GM15510 (cell line): ENCODE data around the gene FYTTD1.

ENCODE experiments used
- POLR2A ChIP-seq: IDR thresholded peaks from 3 replicates; pipeline ENCODE4 v1.6.1; 2011; ENCODE audit warnings: borderline replicate concordance; ENCODE audit not compliant: insufficient read length; ENCODE audit errors: extremely low read depth

The FYTTD1 gene, protein sequence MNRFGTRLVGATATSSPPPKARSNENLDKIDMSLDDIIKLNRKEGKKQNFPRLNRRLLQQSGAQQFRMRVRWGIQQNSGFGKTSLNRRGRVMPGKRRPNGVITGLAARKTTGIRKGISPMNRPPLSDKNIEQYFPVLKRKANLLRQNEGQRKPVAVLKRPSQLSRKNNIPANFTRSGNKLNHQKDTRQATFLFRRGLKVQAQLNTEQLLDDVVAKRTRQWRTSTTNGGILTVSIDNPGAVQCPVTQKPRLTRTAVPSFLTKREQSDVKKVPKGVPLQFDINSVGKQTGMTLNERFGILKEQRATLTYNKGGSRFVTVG

DNA sequence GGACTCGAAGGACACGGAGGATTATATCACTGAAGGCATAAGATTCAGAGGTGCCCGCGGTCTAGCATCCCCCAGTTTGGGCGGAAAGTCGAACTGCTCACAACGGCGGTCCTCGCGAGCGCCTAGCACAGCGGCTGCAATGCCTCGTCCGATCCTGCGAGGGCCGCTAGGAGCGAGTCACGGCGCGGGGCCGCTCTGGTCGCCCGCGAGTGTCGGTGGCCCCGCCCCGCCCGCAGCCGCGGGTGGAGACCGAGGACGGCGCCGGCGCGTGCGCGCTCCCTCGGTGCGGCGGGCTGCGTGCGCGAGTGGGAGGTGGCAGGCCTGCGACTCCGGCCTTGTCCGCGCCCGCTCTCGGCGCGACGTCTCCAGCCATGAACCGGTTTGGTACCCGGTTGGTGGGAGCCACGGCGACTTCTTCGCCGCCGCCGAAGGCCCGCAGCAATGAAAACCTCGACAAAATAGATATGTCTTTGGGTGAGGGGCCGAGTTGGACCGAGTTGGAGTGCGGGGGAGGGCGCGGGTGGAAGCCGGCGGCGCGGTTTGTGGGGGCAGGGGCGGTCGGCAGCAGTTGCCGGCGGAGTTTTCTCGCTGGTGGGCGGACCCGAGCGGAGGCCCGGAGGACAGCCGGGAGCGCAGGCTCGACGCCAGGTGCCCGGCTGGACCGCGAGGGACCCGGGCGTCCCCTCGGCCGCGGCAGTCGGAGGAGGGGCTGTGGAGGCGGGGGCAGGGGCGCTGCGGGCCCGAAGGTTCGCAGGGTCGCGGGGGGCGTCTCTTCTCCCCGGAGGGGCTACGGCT lies at the start of gene FYTTD1:
Gene FYTTD1, plus strand, starts transcription at position 283 of the 795 bp plus-strand sequence. Its CDS starts 89 bp downstream, at position 372.
- TF ChIP-seq POLR2A = peak; percentile 73

DNA sequence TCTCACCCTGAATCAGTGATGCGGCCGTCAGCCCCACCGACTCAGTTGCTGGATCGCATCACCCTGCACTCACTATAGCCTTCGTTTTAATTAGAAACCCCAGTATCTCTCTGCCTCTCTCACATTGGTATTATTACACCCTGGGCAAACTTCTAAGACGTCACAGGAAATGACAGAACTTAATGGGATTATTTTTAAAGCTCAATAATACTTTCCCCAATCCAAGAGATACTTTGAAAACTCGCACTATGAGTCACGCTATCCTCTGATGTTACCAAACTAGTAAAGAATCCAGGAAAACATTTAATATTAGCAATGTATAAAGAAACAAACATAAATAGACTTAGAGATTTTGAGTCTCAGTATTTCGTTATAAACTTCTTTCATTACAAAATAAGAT lies 49.6 kb upstream of the FYTTD1 start:
- TF ChIP-seq POLR2A = no peak

DNA sequence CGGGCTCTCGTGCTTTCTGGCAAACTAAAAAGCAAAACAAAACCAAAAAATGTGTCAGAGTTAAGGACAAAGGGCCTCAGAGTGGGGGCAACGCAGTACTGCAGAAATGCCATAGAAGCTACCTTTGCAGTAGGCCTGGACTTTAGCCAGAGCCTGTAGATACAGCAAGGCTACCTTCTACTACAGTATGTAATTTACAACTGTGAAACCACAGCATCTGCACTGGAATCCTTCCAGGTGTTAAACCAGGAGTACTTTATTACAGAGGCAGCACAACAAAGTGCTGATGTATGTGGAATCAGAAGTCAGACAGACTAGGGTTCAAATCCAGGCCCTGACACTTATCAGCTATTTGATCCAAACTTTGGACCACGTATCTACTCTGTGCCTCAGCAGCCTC lies 47.8 kb upstream of the FYTTD1 start:
- no peak for TF ChIP-seq POLR2A

DNA sequence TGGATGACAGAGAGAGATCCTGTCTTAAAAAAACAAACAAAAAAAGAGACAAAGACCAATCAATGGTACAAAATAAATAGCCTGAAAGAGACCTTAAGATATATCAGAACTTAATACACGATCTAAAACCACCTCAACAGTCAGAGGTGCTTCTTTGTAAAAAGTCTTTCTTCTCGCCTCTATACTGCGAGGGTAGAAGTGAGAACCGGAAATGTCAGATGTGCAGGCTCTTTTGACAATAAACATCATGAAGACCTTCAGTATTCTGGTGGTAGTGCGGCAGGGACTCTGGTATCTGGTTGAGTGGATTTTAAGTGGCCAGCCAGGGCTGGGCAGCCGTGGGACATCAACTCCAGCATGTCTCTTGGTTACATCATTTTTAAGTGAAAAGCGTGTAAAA lies 43.0 kb upstream of the FYTTD1 start:
- no peak for TF ChIP-seq POLR2A

DNA sequence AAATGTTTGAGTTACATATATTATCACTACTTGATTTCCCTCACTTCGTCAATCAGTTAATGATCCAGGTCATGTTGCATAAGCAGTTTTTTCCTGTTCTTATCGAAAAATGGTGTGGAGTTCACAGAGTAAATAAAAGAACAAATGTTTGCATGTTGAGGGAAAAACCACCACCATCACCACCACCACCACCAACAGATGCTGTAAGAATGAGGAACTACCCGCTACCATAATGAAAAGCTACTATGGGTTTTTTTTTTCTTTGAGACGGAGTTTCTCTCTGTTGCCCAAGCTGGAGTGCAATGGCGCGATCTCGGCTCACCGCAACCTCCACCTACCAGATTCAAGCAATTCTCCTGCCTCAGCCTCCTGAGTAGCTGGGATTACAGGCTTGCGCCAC lies 40.5 kb upstream of the FYTTD1 start:
- no peak for TF ChIP-seq POLR2A

DNA sequence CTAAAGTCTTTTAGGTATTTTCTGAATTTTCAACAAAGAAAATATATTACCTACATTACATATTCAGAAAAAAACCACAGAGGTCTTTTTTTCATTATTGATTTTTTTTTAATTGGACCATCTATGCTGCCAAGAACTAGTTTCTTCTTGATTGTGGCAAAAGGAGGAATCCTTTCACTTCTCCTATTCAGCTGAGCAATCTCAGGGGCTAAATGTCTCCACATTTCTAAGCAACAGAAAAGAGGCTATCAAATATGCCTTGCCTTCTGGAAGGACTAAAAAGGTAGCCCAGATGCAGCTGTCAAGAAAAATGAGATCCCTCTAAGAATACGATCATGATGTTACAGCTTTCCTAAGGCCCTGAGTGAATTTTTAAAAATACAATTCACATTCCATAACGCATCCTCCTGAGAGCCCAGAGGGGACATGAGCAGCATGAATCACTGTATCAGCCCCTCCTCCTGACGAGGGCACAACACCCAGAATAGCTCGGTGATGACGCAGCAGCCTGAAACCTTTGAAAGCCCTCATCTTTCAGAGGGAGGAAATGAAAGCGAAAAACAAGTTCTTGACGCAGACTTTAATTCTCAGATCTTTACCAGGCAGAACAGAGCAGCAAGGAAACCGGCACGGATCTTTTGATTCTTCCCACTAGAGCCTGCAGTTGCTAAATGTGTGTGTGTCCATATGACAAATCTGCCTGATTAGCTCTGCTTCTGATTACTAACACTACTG lies 37.5 kb upstream of the FYTTD1 start:
- TF ChIP-seq POLR2A = peak; percentile 36

DNA sequence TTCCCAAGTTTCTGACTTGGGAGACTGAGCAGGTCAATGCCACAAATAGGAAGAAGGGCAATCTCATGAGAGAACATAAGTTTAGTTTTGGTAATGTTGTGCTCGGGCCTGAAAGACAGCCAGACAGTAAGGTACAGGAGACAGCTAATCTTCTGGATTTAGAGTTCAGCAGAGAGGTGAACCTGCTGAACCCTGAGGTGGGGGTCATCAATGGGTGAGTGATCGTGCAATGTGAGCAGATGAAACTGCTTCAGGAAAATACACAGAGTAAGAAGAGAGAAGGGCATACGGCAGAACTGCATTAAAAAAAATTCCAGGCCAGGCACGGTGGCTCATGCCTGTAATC lies 36.2 kb upstream of the FYTTD1 start:
- no peak for TF ChIP-seq POLR2A

DNA sequence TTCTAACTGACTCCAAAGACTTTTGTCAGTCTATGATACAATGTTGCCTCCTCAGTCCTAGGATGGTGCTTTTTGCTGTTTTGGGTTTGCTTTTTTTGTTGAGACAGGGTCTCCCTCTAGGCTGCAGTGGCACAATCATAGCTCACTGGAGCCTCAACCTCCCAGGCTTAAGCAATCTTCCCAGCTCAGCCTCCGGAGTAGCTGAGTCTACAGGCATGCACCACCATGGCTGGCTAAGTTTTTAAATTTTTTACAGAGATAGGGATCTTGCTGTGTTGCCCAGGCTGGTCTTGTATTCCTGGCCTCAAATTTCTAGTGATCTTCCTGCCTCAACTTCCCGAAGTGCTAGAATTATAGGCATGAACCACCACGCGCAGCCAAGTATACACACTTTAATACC lies 35.4 kb upstream of the FYTTD1 start:
- no peak for TF ChIP-seq POLR2A

DNA sequence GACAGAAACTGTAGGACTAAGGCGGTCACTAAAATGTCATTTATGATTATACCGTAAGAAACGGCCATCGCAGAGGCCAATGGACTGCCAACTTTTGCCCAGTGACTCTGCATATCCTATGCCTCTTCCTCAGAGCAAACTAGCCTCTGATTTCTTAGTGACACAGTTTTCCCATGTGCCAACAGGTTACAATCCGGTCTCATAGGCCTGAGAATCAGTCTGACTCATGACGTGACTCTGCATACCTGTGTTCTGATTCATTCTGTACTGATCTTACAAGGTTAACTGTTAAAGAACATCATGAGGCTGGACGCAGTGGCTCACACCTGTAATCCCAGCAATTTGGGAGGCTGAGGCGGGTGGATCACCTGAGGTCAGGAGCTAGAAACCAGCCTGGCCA lies 30.8 kb upstream of the FYTTD1 start:
- TF ChIP-seq POLR2A = no peak

DNA sequence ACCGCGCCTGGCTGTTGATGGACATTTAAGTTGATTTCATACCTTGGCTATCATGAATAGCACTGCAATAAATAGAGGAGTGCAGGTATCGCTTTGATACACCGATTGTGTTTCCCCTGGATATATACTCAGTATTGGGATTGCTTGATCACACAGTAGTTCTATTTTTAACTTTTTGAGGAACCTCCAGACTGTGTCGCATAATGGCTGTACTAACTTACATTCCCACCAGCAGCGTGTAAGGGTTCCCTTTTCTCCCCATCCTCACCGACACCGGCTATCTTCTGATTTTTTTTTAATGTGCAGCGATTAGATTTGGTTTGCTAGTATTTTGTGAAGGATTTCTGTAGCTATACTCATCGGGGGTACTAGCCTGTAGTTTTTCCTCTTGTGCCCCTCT lies 29.0 kb upstream of the FYTTD1 start:
- no peak for TF ChIP-seq POLR2A

DNA sequence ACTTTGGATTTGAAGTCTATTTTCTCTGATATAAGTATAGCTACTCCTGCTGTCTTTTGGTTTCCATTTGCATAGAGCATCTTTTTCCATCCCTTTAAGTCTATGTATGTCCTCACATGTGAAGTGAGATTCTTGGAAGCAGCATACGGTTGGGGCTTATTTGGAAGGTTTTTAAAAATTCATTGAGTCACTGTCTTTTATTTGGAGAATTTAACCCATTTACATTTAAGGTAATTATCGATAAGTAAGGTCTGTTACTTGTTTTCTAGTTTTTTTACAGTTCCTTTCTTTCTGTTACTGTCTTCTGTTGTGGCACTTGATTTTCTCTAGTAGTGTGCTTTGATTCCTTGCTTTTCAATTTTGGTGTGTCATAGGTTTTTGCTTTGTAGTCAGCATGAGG lies 26.9 kb upstream of the FYTTD1 start:
- no peak for TF ChIP-seq POLR2A

DNA sequence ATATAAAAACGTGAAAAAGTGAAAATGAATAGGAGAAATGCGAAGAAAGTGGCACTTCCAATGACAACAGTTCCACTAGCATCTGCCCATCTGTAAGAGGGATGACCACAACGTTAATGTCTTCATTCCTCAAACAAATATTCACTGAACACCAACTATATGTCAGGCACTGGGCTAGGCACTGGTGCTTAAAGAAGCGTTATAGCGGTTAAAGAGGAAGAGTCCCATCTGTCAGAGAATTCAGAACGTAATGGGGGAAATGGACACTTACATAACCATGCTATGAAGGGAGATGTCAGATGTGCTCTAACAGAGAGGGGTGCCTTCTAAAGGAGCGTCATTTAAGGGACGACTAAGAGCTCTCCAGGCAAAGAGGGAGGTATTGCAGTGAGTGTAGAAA lies 21.2 kb upstream of the FYTTD1 start:
- no peak for TF ChIP-seq POLR2A

DNA sequence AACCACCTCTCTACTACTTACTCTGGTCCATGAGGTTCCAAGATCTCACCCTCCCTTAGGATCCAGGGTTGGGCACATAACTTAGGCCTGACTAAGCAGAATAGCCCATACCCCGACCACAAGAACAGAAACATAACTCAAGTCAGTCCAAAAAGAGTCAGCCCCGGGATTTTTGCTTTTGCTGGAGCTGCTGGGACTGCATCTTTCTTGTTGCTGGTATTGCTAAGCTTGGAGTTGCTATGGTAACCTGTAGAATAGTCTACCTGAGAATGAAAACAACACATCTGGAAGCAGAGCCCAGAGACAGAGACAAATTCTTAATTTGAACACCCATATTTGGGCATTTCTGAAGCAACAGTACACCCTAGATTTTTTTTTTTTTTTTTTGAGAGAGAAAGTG lies 19.5 kb upstream of the FYTTD1 start:
- no peak for TF ChIP-seq POLR2A

DNA sequence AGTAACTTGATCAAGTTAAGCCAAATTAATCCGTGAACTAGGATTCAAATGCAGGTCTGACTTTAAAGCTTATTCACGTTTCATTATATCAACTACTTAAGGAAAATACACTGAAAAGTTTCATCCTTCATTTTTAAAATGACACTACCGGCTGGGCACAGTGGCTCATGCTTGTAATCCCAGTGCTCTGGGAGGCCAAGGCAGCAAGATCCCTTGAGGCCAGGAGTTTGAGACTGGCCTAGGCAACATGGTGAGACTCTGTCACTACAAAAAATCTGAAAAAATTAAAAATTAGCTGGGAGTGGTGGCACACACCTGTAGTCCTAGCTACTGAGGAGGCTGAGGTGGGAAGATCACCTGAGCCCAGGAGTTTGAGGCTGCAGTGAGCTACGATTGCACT lies 16.6 kb upstream of the FYTTD1 start:
- no peak for TF ChIP-seq POLR2A

DNA sequence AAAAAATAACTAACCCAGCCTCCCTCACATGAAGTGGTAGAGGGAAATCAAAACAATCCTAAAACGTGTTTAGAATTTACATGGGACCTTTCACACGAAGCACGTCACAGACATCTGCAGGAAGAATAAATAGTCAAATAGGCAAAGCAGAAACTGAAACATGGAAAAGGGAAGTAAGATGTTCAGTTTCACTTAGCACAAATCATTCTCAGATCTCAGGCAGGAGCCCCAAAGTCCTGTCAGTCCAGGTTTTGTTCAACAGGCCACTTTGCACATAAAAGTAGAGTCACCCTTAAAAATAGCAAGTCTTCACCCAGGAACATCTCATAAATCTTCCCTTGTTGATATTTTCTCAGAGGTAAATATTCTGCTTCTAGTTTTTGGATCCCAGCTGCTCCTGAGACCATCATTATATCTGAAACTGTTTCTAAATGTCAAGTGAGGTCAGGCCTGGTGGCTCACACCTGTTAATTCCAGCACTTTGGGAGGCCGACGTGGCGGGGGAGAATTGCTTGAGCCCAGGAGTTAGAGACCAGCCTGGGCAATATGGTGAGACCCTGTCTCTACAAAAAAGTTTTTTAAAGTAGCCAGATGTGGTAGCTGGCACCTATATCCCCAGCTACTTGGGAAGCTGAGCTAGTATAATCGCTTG lies 14.9 kb upstream of the FYTTD1 start:
- peak; percentile 14 for TF ChIP-seq POLR2A

DNA sequence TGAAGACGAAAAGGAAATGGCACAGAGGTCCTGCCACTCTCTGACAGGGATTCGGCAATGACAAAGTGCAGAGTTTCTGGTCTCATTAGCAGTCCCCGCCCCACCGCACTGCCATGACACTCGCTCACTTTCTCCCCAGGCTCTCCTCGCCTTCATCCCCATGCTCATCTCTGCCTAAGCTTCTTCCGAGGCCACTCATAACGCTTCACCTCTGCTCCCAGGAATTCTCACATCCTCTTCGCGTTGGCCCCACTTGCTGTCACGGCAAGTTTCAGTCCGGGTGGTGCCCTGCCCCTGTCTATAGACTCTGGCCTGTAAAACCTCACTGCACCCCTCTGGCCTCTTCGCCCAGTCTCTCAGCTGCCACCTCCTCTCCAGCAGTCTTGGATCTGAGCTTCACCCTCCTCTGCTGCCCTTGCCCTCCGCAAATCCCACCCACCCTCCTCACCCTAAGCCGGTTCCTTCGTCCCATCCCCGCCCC lies 13.6 kb upstream of the FYTTD1 start:
- no peak for TF ChIP-seq POLR2A
